Hematopoietic multipotent progenitor cell treated with erythropoietin and hydrocortisone succinate and interleukin-3 and kit ligand, for 6 days (in vitro differentiated cells): ENCODE measurements around the gene IL15RA.

Experiments used
- DNase-seq: peaks from one replicate; pipeline ENCODE4 v3.0.0-alpha.2; 2015

Gene IL15RA, protein sequence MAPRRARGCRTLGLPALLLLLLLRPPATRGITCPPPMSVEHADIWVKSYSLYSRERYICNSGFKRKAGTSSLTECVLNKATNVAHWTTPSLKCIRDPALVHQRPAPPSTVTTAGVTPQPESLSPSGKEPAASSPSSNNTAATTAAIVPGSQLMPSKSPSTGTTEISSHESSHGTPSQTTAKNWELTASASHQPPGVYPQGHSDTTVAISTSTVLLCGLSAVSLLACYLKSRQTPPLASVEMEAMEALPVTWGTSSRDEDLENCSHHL

DNA sequence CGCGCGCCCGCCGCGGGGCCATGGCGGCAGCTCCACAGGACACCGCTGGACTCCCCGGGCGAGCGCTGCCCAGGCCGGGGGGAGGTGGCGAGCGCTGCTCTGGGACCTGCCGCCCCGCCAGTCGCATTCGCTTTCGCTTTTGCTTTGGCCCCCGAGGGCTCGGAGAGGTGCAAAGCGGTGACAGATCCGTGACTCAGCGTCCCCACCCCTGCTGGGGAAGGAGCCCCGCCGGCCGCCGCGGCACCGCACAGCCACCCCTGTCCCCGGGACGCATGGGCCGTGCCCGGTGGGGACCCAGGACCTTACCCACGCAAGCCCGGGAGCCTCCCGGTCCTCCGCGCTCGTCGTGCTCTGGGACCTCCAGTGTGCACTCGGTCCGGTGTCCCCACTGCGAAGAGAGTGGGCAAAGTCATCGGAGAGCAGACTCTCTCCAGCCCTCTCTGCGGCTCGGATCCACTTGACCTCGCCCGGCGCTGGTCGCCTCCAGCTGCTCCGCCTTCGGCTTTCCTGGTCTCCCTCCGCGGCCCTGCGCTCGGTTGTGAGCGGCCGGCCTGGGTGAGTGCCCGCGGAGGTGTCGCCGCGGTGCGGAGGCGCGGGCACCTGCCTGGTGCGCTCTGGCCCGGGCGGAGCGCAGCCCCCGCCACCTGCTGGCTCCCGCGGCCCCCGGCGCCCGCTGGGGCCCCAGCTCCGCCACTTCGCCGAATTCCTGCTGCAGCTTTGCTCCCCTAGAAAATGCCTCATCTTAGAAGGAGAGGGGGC is at the start of gene IL15RA:
Gene IL15RA (minus strand): TSS at position 73 of the 759 bp plus-strand sequence. CDS start 51 bp downstream, at position 22.
- peak; percentile 90 for DNase-seq

DNA sequence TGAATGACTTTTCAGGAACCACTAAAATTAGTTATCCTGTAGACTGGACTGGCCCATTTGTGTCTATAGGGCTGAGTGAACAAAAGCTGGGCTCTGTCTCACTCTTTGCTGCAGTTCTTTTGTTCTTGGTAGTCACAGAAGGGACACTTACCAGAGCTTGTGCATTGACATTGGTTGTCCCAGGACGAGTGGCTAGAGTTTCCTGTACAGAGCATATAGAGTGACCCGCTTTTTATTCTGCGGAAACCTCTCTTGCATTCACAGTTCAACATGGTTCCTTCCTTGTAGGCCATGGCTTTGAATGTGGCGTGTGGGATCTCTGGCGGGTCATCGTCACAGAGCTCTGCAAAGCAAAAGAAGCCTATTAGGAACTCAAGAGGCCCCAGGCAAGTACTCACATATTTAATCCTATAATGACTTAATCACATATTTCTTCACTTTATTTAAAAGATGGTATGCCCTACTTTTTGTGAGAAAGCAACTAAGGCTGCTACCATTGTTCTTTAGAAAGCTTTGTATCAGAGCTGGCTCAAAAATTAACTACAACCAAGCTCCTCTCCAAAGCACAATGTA is 48.4 kb upstream of the IL15RA start:
- DNase-seq: no peak

DNA sequence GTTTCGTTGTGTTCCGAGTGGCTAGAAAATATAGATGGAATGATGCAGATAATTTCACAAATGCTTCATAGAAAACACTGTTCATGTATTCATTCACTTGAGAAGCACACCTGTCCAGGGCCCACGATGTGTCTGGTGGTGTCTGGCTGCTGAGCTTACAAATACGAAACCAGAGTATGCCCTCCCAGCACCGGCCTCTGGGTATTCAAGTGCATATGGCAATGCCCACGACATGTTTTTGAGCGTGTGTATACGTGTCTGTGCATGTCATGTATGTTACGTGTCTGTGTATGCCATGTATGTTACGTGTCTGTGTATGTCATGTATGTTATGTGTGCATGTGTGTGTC is 47.0 kb upstream of the IL15RA start:
- DNase-seq: no peak

DNA sequence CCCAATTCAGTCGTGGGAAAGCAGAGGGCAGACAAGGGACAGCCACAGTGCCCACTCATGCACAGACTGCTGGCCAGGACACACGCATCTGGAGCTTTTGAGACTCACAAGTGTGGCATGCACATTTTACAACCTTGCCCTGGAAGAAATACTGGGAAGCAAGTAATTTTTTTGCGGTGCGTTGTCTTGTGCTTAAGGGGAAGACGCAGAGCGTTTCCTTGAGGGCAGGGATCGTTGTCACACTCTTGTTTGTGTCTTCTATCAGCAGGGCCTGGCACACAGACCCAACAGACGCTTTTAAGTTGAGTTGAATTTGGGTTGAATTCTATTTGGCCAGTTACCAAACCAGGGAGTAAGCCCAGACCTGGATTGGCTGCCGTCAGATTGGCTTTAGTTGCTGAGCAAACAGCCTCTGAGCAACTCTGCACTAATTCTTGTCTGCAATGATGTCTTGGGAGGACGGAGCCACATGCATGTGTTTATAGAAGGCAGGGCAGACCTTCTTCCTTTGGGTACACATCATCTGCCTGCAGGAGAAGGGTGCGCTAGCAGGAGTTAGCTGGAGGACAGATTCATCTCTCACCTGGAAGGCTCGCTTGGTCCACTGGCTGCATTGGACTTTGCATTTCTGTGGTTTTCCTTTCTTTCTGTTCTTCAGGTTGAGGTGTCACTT is 46.5 kb upstream of the IL15RA start:
- DNase-seq: no peak

DNA sequence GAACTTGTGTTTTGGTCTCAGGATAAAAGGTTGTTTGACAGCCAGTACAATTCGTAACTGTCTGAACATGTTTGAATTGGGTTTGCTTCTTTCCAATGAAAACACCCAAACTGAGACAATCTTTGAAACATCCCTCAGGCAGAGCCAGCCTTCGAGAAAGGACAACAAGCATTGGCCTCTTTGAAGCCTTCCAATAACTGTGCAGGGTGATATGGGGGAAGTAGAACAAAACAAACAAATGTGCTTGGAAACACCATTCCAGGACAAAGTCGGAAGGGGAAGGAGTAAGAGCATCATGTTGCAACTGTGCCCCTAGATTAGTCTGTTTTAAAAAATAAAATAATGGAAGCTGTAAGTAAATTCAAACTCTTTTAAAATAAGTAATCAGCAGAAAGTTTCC is 45.3 kb upstream of the IL15RA start:
- no peak for DNase-seq

DNA sequence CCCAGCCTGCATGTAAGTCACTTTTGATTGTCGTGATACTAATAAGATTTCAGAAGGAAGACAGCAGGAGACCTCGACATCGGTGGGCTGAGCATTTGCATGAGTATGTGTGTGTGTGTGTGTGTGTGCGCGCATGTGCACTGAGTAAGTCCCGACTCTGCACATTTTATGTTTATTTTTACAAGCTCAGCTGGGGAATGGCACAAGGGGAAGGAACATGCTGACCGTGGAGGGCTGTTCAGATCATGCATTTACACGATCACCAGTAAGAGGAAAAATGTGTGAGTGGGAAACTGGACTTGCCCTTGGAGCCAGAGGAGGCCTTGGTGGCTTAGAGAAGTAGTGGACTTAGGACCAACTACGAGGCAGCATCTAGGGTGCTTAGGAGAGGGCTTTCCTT is 43.5 kb upstream of the IL15RA start:
- DNase-seq: no peak

DNA sequence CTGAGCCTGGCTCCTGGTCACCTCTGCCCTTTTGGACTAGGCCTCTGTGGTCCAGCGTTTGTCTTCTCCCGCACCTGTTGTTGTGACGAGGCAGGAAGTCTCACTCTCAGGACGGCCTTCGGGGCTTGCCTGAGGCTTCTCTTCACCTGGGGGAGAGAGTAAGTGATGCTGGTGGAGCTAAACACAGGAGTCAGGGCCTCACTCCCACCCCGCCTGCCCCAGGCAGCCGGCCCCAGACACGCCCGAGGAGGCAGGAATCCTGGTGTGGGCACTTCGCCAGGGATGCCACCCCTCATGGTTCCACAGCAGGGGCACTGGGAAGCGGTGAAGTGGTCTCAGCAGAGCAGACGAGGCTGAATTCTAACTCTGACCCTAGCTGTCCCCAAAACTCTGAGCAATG is 42.5 kb upstream of the IL15RA start:
- no peak for DNase-seq

DNA sequence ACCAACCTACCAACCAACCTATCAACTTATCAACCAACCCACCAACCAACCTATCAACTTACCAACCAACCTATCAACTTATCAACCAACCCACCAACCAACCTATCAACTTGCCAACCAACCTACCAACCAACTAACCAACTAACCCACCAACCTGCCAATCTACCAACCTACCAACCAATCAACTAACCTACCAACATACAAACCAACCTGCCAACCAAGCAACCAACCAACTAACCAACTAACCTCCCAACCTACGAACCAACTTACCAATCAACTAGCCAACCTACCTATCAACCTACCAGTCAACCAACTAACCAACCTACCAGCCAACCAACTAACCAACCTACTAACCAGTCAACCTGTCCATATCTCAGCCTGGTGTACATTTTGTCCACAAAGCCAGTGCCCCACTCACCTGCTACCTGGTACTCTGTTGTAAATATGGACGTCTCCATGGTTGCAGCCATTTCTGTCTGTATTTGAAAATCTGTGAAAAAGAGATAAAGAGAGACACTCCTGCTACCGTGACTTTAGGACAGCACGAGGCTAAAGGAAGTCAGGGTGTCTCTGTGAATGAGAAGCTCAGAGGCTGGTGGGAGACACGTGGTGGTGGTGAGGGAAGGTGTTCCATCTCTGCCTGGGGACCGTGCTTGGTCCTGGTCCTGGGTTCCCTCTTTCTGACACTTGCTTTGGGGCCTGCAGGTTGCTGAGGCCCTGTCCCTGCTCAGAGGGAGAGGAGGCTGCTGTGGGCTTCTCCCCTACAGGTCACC is 41.9 kb upstream of the IL15RA start:
- DNase-seq: no peak

DNA sequence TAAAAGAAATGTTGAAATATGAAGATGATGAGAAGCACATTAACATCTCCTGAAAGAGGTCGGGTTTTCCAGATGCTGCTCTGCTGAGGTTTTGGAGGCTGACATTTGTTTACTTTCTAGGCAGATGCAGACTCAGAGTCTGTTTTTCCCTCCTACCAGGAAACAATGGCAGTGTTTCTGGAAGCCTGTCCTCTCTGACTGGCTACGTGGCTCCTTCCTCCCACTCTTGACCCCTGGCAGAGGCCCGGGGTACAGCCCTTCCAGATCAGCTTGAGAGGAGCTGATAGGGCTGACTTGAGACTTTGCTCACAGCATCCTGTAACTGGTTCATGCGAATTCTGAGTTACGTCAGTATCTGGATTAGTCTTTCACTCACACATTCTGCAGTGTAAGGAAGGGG is 41.1 kb upstream of the IL15RA start:
- no peak for DNase-seq

DNA sequence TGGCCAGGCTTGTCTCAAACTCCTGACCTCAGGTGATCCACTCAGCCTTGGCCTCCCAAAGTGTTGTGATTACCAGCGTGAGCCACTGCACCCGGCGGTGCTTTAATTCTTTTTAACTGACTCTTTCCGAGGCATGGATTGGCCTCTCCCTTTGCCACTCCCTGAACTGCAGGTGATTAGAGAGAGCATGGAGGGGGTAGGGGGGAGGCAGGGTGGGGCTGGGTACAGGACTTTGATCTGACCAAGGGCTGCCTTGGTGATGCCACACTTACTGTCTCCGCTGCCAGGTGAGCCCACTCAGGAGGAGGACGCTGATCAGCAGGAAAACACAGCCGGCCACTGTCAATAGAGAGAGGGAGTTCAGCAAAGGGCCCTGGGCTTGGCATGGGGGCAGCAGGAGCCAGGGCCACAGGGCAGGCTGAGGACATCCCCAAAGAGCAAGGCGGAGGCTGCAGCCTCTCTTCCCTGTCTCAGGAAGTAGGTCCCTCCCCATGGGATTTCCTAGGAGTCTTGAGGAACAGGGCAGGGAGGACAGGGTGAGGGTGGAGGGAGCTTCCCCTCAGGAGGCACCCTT is 40.5 kb upstream of the IL15RA start:
- no peak for DNase-seq

DNA sequence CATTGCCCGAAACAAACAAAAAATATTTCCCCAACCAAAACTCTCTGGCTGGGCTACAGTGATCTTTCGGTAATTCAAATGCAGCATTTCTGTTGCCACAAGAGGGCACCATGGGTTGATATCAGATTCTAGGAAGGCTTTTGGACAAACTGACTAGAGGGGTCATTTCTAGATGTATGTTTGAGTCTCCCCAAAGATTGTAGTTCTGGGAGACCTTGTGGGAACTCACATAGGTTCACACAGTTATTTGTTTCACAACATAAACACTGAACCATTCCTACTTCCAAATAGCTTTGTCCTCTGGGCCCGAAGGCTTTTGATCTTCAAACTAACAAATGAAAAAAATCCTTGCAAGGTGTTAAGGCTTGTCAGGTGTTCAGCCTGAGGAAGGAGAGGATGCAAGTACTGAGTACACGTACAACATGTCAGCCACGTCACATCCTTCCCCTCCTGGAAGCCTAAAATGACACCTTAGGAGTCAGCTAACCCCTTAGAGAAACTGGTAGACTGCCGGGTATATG is 37.0 kb upstream of the IL15RA start:
- DNase-seq: peak; percentile 90

DNA sequence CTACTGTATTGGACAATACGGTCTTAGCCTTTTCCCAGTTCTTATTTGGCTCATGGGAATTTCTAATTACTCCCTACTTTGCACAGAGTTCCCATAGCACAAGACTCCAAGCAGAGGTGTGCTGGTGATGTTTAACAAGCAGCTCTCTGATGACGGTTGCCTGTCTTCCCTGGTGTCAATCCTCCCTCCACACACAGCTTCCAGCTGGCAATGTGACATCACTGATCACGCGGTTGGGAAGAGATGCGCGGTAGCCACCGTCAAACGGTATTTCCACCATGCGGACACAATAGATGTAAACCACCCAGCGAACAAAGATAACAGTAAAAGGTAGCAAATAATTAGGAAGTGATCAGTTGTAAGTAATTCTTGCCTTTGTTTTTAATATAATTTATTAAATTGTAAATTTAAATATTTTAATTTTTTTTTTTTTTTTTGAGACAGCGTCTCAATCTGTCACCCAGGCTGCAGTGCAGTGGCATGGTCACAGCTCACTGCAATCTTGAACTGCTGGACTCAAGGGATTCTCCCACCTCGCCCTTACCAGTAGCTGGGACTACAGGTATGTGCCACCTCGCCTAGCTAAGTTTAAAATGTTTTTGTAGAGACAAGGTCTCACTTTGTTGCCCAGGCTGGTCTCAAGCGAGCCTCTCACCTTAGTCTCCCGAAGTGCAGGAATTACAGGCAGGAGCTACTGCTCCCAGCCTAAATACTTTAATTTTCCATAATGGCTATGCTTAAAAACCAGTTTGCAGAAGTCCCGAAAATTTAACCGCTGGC is 36.3 kb upstream of the IL15RA start:
- DNase-seq: no peak

DNA sequence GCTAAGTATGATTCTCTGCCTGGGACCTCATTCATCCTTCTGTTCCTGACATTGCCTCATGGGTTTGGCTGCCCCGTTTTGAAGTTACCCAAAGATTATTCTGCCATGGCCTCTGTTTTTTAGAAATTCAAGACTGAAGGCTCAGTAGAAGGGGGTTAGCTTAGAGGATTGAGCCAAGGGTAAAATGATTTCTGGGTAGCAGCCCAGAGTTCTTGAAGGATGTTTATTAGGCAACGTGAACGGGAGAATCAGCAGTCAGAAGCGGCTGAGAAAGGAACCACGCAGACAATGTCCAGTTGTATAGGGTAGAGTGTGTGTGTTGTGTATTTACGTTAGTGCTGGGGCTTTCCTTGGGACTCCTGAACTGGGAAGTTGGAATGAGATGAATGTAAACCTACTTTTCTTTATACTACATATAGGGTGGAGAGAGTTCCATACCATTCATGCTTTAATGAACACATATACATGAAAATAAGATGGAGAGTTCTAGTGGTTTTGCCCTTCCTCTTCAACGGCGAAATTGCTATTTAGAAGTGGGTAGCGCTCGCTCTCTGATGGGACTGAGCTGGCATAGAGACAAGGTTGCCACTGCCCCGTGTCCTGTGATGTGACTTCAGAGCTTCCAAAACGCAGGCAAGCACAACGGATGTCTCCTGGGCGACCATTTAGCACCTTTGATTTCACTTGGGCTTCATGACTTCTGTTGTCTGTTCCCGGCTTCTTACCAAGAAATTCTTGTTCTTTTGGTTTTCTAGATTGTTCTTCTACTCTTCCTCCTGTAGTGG is 35.0 kb upstream of the IL15RA start:
- DNase-seq: no peak

DNA sequence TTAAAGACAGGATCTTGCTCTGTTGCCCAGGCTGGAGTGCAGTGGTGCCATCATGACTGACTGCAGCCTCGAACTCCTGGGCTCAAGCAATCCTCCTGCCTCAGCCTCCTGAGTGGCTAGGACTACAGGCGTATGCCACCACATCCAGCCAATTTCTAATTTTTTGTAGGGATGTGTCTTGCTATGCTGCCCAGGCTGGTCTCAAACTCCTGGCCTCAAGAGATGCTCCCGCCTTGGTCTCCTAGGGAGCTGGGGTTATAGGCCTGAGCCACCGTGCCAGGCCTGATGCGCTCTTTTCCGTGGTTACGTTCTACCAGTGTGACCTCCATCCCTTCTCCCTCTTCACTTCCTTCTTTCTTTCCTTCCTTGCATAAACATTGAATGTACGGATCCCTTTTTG is 34.2 kb upstream of the IL15RA start:
- no peak for DNase-seq

DNA sequence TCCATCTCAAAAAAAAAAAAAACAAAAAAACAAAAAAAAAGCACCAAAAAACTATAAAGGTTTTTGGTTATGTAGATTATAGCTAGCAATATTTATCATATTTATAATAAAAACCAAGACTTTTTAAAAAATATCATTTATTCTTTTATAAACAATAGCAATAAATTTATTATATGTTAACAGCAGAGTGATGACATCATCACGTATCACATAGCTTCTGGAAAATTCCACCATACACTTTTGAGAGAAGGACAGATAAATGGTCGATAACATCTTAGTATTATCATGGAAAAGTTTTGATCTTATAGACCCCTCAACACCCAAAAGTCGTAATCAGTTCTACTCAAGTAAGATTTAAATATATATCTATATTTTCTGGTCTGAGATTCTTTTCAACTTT is 33.2 kb upstream of the IL15RA start:
- DNase-seq: no peak

DNA sequence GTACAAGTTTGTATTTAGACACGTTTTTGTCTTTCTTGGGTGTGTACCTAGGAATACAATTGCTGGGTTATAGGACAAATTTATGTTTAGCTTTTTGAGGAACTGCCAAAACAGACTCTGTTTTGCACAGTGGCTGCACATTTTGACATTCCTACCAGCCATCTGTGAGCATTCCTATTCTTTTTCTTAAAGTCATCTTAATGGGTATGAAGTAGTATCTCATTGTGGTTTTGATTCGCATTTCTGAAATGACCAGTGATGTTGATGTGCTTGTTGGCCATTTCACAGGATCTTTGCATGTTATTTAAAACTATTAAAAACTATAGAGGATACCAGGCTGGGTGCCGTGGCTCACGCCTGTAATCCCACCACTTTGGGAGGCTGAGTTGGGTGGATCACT is 32.6 kb upstream of the IL15RA start:
- no peak for DNase-seq

DNA sequence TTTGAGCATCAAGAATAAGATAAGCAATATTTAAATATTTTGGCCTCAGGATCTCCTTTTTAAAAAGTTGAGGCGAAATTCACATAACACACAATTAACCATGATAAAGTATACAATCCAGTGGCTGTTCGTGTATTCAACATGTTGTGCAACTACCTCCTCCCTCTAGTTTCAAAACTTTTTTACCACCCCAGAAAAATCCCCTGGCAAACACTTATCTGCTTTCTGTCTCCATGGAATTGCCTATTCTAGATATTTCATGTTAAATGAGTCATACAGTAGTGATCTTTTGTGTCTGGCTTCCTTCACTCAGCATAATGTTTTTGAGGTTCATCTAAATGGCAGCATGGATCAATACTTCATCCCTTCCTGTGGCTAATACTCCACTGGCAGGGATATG is 31.8 kb upstream of the IL15RA start:
- DNase-seq: peak; percentile 38

DNA sequence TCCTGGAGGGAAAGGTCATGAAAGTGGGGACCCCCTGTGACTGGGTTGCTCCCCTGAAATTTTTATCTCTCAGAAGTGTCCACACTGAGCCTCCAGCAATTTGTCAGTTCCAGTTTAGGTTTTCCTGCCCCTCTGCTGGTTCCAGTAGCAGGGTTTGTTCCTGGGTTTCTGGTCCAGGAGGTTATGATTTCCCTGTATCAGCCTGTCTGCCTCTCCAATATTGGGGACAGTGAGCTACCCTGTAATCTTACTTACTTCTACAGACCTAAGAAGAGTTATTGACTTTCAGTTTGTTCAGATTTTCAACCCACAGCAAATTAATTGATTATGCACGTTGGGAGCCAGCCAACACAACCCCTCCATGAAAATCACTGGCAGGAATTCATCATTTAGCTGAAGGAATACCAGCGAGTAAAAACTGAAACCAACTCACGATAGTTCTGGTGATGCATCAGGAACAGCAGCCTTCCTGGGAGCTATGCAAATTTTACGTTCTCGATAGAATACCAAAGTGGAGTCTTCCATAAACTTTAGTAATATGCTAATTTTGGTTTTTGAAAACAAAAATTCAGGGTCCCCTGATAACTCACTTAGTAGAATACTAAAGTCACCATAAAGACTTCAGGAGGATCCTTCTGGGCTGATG is 31.3 kb upstream of the IL15RA start:
- no peak for DNase-seq

DNA sequence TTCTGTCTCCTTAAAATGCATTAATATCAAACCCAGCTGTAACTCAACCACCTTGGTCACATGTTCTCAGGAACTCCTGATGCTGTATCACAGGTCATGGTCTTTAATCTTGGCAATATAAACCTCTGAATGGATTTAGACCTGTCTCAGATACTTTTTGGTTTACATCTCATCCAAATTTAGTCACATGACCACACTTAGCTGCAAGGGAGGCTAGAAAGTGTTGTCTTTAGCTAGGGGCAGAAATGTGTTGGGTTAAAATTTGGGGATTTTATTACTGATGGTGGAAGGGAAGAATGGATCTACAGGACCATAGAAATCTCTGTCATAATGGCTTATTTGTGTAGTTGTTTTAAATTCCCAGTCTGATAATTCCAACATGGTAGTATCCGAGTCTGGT is 29.6 kb upstream of the IL15RA start:
- no peak for DNase-seq

DNA sequence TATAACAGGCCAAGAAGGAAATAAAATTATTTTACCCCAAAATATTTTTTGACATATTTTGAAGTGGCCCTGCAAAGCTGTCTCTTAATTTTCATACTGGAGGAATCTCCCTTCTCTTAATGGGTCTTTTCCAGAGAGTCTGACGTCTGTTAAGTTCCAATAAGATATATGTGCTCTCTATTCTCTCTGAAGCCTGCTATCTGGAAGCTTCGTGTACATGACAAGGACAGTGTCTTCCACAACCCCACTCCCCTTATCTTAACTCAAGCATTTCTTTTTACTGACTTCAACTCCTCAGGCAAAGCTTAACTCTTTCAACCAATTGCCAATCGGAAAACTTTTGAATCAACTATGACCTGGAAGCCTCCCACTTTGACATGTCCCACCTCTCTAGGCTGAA is 29.2 kb upstream of the IL15RA start:
- peak; percentile 44 for DNase-seq
